Measurements from ENCODE around the gene SLC38A2.
"Not testable (repeated sequence)": the region's sequence is repeated elsewhere in the genome, so short reads cannot be mapped to it uniquely, and the experiment has no call there.

The SLC38A2 gene

GRCh38 chr12:46359667-46360280 is 12.8 kb downstream of the SLC38A2 start:
- DNase-seq = no peak

DNA sequence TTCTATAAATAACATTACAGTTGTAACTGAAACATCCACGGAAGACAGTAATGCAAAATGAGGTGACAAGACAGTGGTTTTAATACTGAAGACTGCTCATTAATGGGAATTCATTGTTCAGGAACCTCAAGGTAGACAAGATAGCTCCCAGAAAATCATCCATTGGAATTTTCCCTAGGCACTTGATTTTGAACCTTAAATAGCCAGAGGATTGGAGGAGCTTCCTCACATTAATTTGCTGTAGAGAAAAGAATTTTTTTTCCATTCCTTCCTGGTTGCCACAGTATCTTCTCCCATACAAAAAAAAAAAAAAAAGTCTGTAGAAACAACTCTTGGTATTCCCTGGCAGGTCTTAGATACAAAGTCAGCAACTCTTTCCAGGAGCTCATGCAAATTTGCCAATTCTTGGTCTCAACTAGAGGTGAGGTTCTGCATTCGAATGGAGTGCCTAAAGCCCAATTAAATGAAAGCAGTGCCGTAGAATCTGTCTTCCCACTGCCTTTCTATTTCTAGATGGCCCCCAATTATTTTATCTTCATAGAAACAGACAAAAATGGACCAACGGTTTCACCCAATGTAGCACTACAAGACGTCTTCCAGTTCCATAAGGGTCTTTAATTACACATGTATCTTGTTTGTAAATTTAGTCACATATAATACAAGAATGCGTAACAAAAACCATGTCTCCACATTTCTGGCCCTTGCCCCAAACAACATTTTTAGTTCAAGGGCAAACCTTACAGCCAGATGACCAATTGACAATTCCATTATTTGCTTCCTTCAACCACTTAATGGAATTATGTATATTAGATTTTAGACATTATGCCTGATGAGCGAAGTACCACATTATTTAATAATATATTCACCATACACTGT is 13.5 kb downstream of the SLC38A2 start:
- peak in 1 of 2 experiments; percentile 26 for DNase-seq

GRCh38 chr12:46358325-46358700 is 14.3 kb downstream of the SLC38A2 start:
- DNase-seq = no peak

- peak in 1 of 2 experiments; percentile 77 for DNase-seq
Measured at GRCh38 chr12:46357438-46358324, 14.9 kb downstream of the SLC38A2 start.

GRCh38 chr12:46356655-46357437 is 15.7 kb downstream of the SLC38A2 start:
- DNase-seq = no peak

DNA sequence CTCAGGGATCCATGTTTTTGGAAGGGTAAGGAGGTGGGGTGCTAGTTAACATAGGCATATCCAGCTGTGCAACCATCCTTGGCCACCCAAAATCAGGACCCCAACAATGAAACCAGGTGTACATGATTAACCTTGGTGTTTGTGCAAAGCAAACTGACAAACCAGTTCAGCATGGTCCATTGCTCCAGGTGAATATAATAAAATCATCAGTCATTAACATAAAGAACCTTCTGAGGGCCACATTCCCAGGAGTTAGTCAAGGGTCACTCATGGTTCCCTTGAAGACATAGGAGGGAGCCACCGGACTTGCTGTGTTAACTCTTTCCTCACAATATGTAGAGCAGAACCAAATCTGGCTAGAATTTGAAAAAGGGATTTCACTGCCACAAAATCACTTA is 17.8 kb downstream of the SLC38A2 start:
- no peak for DNase-seq

- DNase-seq = peak in 1 of 2 experiments; percentile 34
Measured at GRCh38 chr12:46354111-46354801, 18.3 kb downstream of the SLC38A2 start.

DNA sequence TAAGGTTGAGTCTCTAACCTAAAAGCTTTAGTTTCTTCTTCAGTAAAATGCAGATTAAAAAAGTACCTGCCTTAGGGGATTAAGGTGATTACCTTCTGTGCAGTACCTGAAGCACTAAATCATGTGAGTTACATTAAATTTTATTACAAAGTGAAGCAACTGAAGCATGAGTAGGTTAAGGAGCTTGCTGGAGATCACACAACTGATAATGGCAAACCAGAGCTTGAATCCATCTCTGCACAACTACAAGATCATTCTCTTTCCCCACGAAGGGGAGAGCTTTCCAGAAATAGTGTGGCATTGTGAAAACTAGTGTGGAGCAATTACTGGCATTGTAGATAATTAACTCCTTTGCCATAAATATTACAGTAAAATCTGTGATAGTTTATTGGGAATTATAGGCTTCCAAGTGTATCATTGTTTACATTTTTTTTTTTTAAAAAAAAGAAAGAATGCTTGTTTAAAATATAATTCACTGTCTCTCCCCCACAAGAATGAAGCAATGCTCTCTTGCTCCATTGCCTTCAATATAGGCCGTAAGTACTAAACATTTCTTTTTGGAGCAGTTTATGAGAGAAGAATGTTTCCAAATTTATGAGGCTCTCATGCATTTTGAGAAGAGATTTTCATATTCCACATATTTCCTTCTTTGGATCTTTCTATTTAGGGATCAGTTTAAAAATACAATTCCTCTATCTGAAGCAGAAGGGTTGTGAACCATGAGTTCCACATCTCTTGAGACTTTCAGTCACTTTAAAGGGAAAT is 20.5 kb downstream of the SLC38A2 start:
- no peak for DNase-seq

DNA sequence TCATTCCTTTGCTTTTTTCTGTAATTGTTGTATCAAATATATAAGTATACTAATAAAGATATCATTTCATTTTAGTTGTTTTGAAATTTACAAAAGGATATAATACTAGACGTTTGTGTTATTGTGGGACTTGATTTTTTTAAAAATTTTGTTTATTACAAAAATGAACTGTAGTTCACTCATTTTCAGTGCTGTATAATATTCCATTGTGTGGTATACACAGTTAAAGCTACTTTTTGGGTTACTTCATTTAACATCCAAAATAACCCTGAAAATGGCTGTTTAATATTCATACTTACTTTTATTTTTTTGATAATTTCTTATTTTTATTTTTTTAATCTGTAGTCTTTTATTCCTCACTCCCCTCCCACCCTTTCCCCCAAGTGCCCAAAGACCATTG is 21.4 kb downstream of the SLC38A2 start:
- DNase-seq = no peak

GRCh38 chr12:46349253-46349652 is 23.3 kb downstream of the SLC38A2 start:
- DNase-seq = no peak

DNA sequence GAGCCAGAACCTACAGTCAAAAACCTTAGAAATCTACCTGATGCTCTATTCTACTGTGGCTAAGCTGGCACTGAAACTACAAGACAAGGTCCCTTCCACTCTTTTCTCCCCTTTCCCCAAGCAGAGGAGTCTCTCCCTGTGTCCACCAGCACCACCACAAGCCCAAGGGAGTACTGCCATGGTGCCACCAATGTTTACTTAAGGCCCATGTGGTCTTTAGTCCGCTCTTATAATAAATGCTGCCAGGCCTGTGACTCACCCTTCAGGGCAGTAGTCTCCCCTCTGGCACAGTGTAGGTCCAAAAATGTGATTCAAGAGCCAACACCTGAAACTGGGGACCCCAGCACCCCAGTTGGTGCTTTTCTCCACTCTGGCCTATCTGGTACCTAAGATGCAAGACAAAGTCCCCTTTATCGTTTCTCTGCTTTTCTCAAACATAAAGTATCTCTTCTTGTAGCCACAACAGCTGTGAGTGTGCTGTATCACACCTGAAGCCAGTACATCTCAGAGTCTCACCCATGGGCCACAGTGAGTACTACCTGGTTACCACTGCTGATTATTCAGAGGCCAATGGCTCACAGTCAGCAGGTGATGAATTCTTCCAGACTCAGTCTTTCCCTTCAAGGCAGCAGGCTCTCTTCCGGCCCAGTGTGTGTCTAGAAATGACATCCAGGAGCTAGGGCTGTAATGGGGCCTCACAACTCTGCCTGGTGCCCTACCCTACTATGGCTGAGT is 29.3 kb downstream of the SLC38A2 start:
- DNase-seq = no peak

DNA sequence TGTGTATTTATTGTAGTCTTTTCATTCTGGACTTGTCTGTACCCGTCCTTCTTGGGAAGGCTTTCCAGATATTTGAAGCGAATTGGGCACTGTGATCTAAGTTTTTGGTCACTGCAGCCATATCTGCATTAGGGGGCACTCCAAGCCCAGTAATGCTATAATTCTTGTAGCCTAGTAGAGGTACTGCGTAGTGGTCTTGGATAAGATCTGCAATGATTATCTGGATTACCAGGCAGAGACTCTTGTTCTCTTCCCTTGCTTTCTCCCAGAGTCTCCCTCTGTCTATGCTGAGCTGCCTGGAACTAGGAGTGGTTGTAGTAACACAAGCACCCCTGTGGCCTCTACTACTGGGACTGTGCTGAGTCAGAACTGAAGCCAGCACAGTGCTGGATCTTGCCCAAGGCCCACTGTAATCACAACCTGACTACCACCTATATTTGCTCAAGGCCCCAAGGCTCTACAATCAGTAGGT is 30.0 kb downstream of the SLC38A2 start:
- peak in 1 of 2 experiments; percentile 34 for DNase-seq

- DNase-seq = no peak
Measured at GRCh38 chr12:46339051-46339450, 33.5 kb downstream of the SLC38A2 start.

DNA sequence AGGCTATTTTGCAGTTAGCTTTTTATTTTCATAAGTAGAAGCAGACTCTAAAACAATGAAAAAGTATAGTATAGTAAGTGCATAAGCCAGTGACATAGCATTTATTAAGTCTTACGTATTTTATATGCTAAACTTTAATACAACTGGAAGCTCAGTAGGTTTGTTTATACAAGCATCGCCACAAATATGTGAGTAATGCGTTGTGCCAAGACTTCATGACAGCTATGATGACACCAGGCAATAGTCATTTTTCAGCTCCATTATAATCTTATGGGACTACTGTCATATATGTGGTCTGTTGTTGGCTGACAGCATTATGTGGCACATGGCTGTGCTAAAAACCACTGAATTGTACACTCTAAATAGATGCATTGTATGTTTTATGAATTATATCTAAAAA is 40.3 kb downstream of the SLC38A2 start:
- DNase-seq = peak in 1 of 2 experiments; percentile 29

- not testable (repeated sequence) for DNase-seq
Measured at GRCh38 chr12:46325075-46325474, 47.5 kb downstream of the SLC38A2 start.

DNA sequence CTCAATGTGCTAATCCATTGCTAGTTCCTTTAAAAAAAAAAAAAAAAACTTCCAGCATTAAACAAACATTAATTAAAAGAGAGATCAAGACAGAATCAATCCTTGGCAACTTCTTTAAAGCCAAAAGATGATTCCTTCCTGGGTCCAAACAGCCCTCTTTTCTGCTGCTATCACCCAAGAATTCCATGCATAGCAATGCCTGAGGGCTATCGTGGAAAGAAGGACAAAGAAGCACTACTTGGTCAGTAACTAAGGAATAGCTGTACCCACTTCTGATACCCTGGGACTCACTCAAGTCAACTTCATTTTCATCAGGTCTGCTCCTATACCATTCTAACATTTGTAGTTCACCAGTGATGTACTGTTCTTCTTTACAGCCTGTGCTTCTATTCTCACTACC is 51.8 kb downstream of the SLC38A2 start:
- no peak for DNase-seq

DNA sequence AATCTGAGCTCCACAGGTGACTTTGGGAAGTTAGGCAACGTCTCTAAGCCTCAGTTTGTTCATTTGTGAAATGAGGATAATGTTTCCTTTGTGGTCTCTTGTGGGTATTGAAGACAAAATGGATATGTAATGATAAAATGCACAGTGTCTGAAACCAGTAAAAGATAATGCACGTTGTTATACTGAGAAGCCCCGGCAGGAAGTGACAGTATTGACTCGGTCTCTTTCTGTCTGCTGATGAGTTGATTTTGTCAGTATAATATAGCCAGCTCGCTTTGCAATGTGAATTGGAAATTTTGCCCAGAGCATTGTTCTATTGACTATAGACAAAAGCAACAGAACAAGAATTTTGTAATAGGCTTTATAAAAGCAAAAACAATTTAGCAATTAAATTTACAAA is 54.5 kb downstream of the SLC38A2 start:
- DNase-seq = no peak

All from SW 1271 (cell line).